GM19328 (cell line): ENCODE measurements around the gene L1CAM.

Source experiments
- ATAC-seq: cut with Tn5 transposase; IDR thresholded peaks from one replicate; pipeline ENCODE4 v1.9.1; 2021; ENCODE audit warnings: mild to moderate bottlenecking, moderate library complexity; ENCODE audit not compliant: unreplicated experiment

The L1CAM gene

DNA sequence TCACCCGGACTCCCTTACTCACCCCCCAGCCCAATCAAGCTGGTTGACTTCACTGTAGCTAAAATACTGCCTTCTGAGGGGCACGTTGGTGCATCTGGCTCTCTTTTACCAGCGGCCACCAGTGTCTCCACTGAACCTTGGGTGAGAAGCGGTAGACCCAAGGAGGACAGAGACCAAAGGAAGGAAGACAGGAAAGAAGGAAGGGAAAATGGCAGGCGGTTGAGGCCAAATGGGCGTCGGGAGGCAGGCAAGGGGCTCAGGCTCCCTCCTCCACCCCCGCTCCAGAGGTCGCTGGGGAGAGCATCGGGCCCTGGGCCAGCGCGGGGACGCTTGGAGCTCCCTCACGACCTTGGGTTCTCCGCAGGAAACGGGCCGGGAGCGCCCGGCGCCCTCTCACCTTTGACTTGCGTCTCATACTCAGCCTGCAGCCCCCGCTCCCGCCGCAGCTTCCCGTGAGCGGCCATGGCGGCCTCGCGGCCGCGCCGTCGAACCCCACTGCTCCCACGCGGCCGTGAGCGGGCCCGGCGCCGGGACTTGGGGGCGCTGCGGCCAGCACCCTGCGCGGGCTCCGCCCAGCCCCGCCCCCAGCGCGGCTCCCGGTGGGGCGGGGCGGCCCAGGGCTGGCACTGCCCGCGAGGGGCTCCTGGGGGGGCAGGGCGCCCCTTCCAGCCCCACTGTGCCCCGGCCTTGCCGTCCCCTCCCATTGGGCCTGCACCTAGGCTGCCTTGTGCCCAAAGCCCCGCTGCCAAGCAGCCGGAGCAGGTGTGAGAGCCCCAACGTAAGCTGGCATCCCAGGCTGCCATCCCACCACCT lies 40.0 kb upstream of the L1CAM start, which contains the start of gene ARHGAP4:
ARHGAP4 (minus strand) TSS at position 526 of the 813 bp plus-strand sequence; CDS start at position 464, 62 bp downstream.
- ATAC-seq, result no peak

DNA sequence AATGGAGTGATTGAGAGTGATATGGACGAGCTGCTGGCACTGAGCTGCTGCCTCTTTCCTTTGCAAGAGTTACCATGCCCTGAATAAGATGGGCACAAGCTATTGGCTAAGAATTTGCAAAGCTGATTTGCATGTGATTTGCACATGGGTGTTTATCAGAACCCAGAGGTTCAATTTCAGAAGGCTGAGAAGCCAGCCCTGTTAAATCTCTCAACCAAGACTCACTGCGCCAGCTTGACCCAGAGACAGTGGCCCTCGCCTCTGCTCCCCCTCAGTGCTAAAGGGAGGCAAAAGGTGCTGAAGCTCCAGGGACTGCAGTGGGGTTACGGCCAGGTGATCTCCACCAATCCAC lies 39.4 kb upstream of the L1CAM start:
- ATAC-seq, result no peak

DNA sequence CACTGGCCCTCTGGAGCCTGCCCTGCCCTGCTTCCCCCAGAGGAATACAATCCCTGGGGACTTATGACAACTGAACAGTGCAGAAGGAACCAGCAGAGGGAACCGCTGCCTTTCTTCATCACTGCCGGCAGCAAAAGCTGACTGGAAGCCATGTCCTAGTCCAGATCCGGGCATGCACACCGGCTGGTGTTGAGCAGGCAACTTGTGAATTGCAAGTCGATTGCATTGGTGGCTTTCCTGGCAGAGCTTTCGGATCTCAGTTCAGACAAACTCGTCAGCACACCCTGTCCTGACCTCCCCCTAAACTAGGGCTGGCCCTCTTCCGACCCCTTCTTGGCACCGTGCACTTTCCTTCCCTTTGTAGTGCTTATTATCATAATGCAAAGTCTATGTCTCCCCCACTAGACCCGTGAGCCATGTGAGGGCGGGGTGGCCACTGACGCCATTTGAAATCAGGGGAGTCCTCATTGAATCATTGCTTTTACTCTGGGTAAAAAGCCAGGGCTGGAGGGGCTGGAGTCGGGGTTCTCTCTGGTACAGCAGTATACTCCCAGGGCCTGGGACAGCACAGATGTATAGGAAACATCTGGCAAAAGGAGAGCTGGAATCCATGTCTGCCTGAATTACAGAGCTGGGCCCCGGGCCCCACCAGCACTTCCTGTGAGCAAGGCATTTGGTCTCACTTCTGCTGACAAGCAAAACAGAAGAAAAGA lies 38.3 kb upstream of the L1CAM start:
- no peak for ATAC-seq

DNA sequence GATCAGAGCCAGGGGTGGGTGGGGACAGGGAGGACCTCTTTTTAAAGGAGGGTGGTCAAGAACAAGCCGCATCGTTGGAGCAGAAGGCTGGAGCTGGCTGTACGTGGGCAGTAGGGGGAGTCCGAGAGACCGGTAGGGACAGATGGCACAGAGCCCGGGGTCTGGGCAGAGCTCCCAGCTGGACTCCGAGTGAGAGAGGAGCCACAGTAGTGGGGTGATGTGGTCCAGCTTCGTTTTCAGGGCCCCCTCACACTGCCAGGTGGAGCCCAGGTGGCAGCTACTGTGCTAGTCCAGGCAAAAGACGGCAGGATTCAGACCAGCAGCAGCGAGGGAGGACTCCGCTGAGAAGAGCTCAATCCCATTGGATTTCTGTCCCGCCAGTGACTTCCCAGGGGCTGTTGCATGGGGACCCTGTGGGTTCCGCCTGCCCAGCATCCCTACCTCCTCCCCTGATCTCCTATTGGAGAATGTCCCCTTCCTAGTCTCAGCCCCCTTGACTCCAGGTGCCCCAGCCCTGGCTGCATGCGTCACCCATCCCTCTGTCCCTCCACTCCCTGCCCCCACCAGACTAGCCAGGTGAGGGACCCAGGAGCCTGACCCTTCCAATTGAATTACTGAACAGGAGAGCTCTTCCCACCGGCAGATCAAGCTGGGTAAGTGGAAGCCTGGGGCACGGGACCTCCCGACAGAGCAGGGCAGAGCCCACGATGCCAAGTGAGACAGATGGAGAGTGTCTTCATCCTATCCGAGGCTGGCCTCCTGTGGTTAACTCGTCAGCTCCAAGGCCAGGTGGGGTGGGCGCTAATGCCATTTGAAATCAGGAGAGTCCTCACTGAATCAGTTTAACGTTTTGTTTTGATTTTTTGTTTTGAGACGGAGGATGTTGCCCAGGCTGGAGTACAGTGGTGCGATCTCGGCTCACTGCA lies 37.2 kb upstream of the L1CAM start:
- no peak for ATAC-seq

DNA sequence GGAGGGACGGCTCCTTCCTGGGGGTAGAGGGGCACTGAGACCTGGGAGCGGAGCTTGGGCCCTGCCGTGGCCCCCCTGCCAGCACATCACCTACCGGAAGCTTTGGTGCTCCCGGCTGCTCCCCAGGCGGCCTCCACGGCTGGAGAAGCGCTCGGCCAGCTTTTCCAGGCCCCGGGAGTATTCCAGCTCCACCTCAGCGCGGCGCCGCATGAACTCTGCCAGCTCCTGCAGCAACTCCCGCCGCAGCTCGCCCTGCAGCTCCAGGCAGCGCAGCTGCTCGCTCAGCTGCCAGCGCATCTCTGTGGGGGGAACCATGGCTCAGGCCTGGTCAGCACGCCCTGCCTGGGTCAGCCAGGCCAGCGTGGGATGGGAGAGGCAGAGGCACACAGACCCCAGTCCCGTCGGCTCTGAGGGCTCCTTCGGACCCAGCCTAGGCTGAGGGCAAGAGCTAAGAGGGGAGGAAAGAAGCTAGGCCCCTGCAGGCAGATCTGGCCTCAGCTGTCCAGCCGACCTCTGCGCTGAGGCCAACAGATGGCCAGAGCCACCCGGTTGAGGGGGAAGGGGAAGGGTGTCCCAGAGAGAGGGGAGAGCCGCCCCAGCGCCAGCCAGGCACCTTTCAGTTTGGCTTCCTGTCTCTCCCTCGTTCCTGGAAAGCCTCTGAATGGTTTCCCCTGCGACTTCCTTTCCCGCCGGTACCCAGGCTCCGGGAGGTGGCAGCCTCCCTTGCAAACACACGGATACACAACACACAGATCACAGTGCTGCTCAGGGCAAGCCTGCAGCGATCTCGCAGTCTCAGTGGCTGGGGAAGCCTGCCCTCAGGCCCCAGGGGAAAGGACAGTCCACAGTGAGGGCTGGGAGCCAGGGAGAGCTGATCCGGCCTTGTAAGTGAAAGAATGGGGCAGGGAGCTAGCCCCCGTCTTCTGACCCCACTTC lies 35.8 kb upstream of the L1CAM start:
- no peak for ATAC-seq

DNA sequence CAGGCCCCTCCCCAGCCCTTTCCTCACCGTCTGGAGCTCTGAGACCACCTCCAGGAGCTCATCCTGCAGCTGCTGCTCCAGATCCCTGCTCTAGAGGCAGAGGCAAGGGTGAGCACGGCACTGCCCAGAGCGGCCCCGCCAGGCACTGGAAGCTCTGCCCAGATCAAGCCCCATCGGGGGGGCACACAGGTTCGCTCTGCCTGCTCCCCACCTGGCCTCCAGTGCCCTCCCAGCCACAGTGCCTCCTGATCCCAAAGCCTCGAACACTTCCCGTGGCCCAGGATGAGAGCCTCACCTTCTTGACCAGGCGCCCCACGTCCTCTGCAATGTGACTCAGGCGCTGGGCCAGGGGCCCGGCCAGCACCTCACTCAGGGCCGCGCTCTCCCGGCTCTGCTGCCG lies 35.1 kb upstream of the L1CAM start:
- no peak for ATAC-seq

DNA sequence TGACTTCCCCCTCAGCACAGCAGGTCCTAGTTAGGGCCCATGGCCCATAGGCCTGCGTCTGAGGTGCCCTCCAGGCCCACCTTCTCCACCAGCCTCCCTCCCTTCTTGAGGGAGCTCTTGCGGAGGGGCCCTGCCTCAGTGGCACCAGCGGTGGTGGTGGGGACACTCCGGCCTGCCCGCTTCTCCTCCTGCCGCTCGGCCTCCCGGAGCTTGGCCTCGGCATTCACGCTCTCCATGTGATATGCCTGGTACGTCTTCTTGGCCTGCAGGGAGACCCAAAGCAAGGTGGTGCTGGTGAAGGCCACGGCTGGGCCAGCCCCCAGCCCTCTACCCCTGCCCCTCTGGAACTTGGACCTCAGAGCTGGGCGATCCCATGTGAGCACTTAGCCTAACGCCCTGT lies 34.6 kb upstream of the L1CAM start:
- ATAC-seq, result no peak

DNA sequence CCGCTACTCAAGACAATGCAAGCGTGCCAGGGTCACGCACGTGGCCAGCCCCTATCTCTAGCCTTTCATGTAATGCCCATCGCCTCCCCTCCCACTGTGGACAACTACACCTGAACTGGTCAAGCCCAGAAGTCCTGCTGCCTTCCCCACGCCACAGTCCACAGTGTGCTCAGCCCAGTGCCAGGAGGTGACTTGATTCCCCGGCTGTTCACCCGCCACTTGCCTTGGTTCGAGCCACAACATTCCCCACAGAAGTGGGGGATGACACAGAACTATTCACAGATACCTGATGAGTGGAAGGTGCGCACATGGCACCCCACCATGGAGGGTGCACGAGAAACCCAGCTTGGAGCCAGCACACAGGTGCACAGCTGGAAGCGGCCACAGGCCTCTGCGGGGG lies 33.3 kb upstream of the L1CAM start:
- ATAC-seq, result no peak

DNA sequence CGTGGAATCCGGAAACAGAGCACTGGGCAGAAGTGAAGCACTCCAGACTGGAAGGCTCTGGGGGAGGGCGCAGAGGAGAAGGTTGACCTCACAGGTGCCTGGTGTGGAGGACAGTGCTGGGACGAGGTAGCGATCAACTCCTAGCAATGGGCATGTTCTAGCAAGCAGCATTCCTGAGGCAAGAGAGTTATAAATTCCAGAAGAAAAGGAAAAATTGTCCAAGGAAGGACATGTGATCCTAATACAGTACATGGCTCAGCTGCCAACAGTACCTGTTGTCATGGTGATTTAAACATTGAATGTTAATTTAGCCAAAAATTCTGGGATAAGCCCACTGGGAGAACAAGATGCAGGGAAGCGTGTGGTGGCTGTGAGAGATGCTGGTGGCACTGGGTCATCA lies 31.9 kb upstream of the L1CAM start:
- ATAC-seq, result no peak

DNA sequence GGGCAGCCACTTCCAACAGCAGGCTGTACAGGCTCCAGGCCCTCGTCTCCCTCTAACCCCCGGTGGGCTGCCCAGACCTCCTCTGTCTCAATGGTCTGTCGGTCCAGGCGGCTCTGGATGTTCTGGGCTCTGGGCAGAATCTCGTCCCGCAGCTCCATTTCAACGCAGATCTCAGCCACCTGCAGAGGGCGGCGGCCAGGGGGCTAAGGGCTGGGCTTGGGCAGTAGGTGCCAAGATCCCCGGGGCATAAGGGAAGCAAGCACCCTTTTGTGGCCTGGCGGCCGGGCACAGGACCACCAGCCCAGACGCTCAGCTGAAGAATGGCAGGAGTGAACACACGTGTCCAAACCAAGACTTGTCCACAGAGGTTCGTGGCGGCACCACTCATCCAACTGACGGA lies 27.7 kb upstream of the L1CAM start:
- no peak for ATAC-seq

DNA sequence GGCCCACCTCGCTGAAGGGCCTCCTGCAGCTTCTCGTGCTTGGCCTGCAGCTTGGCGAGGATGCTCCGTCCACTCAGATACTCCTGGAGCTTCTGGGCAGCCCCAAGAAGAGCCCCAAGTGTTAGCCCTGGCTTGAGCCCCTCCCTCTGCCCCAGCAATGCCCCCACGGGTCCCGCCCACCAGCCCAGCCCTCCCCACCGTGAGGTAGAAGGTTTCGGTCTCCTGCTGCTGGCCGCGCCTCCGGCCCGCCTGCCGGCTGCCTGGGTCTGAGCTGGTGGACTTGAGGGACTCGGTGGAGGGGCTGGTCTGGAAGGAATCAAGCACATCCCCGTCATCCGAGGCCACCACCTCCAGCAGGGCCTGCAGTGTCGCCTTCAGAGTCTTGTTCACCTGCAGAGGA lies 27.2 kb upstream of the L1CAM start:
- no peak for ATAC-seq

DNA sequence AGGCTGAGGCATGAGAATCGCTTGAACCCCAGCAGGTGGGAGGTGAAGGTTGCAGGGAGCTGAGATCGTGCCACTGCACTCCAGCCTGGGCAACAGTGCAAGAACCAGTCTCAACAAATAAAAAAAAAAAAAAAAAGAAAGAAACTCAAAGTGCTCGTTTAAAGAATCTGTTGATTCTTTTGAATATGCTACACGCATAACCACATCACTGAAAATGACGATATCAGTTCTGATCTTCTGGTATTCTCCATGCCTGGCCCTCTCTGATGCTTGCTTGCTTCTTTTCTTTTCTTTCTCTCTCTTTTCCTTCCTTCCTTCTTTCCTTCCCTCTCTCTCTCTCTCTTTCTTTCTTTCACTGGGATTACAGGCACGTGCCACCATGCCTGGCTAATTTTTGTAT lies 25.8 kb upstream of the L1CAM start:
- no peak for ATAC-seq

DNA sequence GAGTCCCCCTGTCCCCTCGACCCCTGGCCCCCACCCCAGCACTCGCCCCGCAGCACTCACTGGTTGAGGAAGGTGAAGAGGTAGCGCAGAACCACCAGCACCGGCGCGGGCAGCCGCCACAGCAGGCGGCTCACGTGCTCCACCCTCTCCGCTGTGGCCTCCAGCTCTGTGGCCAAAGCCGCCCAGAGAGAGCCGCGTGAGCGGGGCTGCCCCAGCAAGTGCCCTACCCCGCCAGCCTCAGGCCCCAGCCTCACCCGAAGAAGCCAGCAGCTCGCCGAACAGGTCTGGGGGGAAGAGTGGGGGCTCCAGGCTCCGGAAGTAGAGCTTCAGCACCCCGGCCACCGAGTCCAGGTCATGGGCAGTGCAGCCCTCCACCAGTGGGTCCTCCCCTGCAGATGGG lies 24.5 kb upstream of the L1CAM start:
- ATAC-seq, result no peak

DNA sequence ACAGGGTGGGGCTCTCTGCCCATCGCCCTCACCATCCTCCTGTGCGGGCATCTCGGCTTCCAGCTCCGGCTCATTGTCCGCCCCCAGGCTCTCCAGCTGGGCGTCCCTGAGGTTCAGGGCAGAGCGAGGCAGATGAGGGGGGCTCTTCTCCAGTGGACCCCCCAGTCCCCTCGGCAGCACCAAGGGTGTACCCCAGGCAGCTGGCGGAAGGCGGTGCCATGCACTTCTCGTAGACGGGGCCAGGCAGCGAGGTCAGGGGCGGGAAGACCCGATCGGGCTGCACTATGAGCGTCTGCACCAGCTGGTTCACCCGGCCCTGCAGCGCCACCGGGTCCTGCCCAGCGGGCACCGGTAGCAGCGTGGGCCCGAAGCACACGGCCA lies 24.0 kb upstream of the L1CAM start:
- ATAC-seq, result no peak

DNA sequence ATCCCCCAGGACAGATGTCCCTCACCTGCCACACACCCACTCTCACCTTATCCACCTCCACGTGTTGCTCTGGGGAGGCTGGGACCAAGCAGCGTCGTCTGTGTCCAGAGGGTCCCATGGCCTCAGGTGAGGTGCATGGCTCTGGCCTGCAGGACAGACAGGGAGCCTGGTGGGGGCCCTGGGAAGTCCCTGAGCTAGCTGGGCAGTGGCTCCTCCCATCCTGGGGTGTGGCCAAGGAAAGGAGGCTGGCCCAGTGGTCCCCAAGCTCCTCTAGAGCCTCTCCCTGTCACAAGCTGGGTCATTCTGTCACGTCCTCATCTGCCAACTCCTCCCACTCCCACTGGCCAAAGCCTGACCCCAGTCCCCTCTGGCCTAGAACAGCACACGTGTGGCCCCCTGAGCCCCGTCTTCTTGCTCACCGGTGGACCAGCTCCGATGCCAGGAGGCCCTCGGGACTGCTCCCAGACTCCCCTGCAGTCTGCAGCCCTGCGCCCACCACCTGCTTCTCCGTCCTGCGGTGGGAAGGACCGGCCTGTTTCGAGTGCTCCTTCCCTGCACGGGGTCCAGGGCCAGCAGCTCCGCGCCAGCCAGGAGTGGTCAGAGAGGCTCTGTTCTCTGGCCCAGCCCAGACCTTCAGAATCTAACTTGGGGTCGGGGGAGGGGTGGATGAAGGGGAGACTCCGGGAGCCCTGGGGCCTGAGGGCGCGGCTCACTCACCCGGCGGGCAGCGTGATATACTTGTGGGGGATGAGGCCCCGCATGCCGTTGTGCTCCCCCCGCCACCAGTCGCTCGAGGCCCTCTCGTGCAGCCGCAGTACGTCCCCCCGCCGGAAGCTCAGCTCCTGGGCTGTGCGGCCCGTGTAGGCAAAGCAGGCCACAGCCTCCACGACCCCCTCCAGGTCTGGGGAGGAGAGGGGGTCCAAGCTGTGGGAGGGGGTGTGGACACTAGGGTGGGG lies 23.3 kb upstream of the L1CAM start:
- ATAC-seq, result no peak

DNA sequence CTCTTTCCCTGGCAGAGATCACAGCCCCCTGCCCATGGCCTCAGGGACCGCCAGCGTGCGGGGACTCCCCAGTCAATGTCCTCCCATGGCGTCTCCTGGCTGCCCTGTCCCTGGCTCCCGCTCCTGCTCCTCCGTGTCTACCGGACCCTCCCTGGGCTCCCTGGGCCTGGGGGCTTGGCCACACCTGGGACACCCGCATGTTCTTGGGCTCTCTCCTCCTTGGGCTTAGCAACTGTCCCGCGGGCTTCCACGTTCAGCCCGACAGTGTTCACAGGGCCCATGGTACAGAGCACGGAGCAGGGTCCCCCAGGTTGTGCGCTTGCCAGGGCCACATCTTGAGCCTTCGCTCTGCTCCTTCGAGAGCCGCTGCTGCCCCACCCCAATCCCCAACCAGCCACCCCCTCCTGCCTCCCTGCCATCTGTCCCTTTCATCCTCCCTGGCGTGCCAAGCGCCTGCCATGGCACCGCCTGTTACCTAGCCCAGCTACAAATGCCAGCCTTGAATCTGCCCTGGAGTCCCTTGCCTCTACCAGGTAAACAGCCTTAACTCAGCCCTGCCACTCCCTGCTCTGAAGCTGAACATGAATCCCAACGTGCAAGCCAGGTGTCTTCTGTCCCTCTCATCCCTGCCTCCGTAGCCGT lies 22.4 kb upstream of the L1CAM start:
- ATAC-seq, result no peak

DNA sequence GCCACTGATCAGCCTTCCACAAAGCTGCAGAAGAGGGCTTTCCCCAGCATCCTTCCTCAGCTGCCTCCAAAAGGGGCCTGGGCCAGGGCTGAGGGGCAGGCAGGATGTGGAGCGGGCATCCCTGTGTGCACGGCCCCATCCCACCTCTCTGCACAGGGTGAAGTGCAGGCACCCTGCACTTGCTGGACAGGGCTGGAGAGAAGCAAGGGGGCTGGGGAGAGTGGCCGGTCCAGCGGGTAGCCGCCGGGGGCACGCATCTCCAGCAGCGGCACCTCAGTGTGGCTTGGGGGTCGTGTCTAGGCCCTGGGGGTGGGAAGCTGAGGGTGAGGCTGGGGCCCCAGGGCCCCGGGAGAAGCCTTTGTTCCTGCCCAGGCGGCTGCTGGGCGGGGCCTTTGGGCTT lies 21.5 kb upstream of the L1CAM start:
- ATAC-seq, result no peak

DNA sequence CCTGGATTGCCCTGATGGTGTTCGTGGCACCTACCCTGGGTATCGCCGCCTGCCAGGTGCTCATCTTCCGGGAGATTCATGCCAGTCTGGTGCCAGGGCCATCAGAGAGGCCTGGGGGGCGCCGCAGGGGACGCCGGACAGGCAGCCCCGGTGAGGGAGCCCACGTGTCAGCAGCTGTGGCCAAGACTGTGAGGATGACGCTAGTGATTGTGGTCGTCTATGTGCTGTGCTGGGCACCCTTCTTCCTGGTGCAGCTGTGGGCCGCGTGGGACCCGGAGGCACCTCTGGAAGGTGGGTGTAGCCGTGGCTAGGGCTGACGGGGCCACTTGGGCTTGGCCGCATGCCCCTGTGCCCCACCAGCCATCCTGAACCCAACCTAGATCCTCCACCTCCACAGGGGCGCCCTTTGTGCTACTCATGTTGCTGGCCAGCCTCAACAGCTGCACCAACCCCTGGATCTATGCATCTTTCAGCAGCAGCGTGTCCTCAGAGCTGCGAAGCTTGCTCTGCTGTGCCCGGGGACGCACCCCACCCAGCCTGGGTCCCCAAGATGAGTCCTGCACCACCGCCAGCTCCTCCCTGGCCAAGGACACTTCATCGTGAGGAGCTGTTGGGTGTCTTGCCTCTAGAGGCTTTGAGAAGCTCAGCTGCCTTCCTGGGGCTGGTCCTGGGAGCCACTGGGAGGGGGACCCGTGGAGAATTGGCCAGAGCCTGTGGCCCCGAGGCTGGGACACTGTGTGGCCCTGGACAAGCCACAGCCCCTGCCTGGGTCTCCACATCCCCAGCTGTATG lies 20.3 kb upstream of the L1CAM start:
- ATAC-seq, result no peak
